Prostate gland (tissue), 2 donors: ENCODE measurements around the gene PLK5. TPM values are rescaled to one million over a fixed set of nuclear protein-coding genes. Genes with fewer than 3 reads are reported as not detected.

ENCODE experiments used
- DNase-seq: peaks from one replicate; pipeline ENCODE4 v3.0.0-alpha.2; 2019; ENCODE audit warnings: low spot score
- H3K27ac ChIP-seq, 2 donors: fragments of 200-600 bp; sonication (generic); 2 replicates each; pipeline ENCODE4 v1.5.1; 2017 to 2019
- H3K27me3 ChIP-seq: fragments of 200-600 bp; sonication (generic); replicated peaks from 2 replicates; pipeline ENCODE4 v1.5.1; 2019; ENCODE audit not compliant: insufficient read depth
- H3K36me3 ChIP-seq, 2 donors: fragments of 200-600 bp; sonication (generic); 1 replicate in 1 of 2; 2 replicates in 1 of 2; pipeline versions ENCODE4 v1.5.1 to v1.8.1; 2017 to 2019
- H3K4me1 ChIP-seq: fragments of 200-600 bp; sonication (generic); replicated peaks from 2 replicates; pipeline ENCODE4 v1.5.1; 2019
- H3K4me3 ChIP-seq, 2 donors: fragments of 200-600 bp; sonication (generic); 2 replicates each; pipeline ENCODE4 v1.5.1; 2017 to 2019
- H3K9me3 ChIP-seq: fragments of 200-600 bp; sonication (generic); 2 replicates; pipeline ENCODE4 v1.5.1; 2017
- POLR2A ChIP-seq: fragments of 450-650 bp; IDR thresholded peaks from one replicate; pipeline ENCODE4 v1.6.1; 2016; ENCODE audit warnings: antibody characterized with exemption, mild to moderate bottlenecking
- POLR2AphosphoS5 ChIP-seq: sonication (generic); formaldehyde crosslinking; IDR thresholded peaks from one replicate; pipeline ENCODE4 v1.6.1; 2017; ENCODE audit warnings: antibody characterized with exemption
- WGBS: methylation state at CpG from one replicate; pipeline ENCODE4 v1.1.5; 2018; 5-methylcytosine and 5-hydroxymethylcytosine counted together
- intact Hi-C: fragments of 100-400 bp; cut with DNase I; formaldehyde crosslinking; loops from one replicate; pipeline ENCODE4 v1.14.2; 2022
- total RNA-seq, 2 donors: library from RNA; depleted of rRNA; stranded (reverse); fragments of >200 nt; gene quantifications; one replicate each; pipeline ENCODE4 v1.1.0, GENCODE V29; 2016
- TF ChIP-seq, protein P1 (sequence below), 4 experiments: fragments of 200-600 bp in 2 of 4; fragments of 450-650 bp in 2 of 4; sonication (generic) in 2 of 4; IDR thresholded peaks; 1 replicate in 3 of 4; 2 replicates in 1 of 4; pipeline ENCODE4 v1.5.1; 2016 to 2019; ENCODE audit warnings: antibody characterized with exemption in 4 of 4, mild to moderate bottlenecking in 2 of 4, moderate library complexity in 2 of 4

The PLK5 gene
- total RNA-seq, 2 donors from 2014 or later: 28.8 TPM; not detected in 1

DNA sequence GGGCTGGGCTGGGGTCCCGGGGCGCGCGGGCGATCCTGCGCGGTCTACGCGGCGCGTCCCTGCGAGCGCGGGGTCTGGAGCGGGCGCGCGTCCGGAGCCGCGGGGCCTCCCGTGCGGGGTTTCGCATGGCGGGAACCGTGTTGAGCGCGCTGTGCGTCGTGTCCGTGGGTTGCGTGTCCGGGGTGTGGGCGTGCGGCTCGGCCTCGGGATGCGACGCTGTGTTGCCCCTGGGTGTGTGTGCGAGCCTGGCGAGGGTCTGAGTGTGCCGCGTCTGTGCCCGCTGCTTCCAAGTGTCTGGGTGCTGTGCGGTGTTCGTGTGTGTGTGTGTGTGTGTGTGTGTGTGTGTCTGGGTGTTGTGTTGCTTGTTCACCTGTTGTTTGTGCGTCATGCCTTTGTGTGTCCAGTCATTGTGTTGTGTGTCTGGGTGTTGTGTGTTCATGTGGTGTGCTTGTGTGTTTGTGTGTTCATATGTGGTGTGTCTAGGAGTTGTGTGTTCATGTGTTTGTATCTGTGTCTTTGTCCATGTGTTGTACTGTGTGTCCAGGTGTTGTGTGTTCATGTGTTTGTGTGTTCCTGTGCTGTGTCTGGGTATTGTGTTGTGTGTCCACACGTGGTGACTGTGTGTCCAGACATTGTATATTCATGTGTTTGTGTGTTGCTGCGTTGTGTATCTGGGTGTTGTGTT, 552 bp downstream of the PLK5 start:
- Histone ChIP-seq H3K27ac (no peak overlapping the region), H3K36me3 (no peaks in the 10 kb centered on the region), H3K4me1 (no peaks in the 10 kb centered on the region), H3K9me3 (no peaks in the 10 kb centered on the region), H3K27me3 (peaks cover 10% of the 10 kb centered on the region), H3K4me3 (peak overlapping the region; percentile 16 to 27)
- 24% methylated on average over 16 of the region's 49 CpGs for WGBS
- no peak for DNase-seq
- TF ChIP-seq POLR2AphosphoS5: no peak
- TF ChIP-seq POLR2A: no peak
- TF ChIP-seq, protein P1, sequence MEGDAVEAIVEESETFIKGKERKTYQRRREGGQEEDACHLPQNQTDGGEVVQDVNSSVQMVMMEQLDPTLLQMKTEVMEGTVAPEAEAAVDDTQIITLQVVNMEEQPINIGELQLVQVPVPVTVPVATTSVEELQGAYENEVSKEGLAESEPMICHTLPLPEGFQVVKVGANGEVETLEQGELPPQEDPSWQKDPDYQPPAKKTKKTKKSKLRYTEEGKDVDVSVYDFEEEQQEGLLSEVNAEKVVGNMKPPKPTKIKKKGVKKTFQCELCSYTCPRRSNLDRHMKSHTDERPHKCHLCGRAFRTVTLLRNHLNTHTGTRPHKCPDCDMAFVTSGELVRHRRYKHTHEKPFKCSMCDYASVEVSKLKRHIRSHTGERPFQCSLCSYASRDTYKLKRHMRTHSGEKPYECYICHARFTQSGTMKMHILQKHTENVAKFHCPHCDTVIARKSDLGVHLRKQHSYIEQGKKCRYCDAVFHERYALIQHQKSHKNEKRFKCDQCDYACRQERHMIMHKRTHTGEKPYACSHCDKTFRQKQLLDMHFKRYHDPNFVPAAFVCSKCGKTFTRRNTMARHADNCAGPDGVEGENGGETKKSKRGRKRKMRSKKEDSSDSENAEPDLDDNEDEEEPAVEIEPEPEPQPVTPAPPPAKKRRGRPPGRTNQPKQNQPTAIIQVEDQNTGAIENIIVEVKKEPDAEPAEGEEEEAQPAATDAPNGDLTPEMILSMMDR (IDR thresholded peaks at IDR 0.05): no peak
- intact Hi-C loops: no loop called here

DNA sequence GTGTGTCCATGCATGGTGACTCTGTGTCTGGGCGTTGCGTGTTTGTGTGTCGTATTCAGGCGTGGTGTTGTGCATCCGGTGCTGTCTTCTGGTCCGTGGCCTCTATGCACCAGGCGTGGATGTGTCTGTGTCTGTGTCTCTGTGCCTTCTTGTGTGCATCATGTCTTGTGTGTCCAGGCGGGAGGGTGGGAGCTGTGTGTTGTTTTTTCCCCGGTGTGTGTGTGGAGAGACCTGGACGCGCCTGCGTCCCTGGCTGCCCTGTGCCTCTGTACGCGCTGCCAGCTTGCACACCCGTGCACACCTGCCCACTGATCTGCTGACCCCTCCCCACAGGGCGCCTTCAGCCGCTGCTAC, 1.1 kb downstream of the PLK5 start:
- no peak overlapping the region for H3K4me3 ChIP-seq
- intact Hi-C loops: no loop called here
- WGBS: 68% methylated on average over 17 of the region's 17 CpGs

DNA sequence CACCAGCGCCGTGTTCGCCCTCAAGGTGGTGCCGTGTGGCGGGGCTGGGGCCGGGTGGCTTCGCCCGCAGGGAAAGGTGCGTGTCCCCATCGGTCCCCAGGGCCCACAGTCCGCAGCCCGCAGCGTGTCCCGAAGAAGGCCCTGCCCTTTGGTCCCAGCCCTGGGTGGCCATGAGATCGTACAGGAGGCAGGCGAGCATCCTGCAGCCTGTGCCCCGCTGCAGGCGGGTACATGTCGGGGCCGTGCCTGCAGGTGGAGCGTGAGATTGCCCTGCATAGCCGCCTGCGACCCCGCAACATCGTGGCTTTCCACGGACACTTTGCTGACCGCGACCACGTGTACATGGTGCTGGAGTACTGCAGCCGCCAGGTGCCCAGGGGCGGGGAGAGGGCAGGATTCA, 1.5 kb downstream of the PLK5 start:
- 58% methylated on average over 27 of the region's 31 CpGs for WGBS
- no peak overlapping the region for H3K4me3 ChIP-seq
- no peaks in the 10 kb centered on the region for H3K9me3 ChIP-seq
- intact Hi-C loops: no loop called here
- H3K27ac ChIP-seq: no peak overlapping the region
- TF ChIP-seq POLR2AphosphoS5 (no peak), POLR2A (no peak)
- TF ChIP-seq, protein P1 (IDR thresholded peaks at IDR 0.05): no peak
- H3K36me3 ChIP-seq: no peaks in the 10 kb centered on the region
- no peaks in the 10 kb centered on the region for H3K4me1 ChIP-seq
- no peak for DNase-seq
- peaks cover 10% of the 10 kb centered on the region for H3K27me3 ChIP-seq

More for the DNA sequence above, 1.1 kb downstream of the PLK5 start:
- H3K36me3 ChIP-seq: no peaks in the 10 kb centered on the region
- no peaks in the 10 kb centered on the region for H3K4me1 ChIP-seq
- TF ChIP-seq POLR2AphosphoS5 (no peak), POLR2A (no peak)
- TF ChIP-seq, protein P1 (IDR thresholded peaks at IDR 0.05): no peak
- peaks cover 10% of the 10 kb centered on the region for H3K27me3 ChIP-seq
- H3K27ac ChIP-seq: no peak overlapping the region
- no peak for DNase-seq
- H3K9me3 ChIP-seq: no peaks in the 10 kb centered on the region

DNA sequence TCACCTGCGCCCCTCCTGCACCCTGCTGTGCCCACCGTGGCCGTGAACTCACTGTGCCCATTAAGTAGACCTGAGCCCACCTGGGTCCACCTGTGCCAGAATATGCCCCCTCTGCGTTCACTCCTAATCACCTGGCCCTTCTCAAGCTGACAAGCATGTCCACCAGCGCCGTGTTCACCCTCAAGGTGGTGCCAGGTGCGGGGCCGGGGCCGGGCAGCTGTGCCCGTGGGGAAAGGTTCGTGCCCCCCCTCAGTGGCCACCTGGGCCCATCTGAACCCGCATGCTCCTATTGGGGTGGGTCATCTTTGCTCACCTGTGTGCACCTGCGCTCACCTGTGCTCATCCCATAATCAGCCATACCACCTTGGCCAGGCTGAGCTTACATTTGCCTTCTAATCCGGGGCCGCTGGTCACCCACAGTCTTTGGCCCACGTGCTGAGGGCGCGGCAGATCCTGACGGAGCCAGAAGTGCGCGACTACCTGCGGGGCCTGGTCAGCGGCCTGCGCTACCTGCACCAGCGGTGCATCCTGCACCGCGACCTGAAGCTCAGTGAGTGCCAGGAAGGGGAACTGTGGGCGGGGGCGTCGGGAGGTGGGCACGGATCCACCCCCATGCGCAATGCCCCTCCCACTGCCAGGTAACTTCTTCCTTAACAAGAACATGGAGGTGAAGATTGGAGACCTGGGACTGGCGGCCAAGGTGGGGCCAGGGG, 2.3 kb downstream of the PLK5 start:
- no peak for DNase-seq
- intact Hi-C loops: no loop called here
- H3K4me1 ChIP-seq: no peaks in the 10 kb centered on the region
- TF ChIP-seq POLR2A: no peak
- TF ChIP-seq, protein P1 (IDR thresholded peaks at IDR 0.05): no peak
- TF ChIP-seq POLR2AphosphoS5: no peak
- no peak overlapping the region for H3K27ac ChIP-seq
- no peaks in the 10 kb centered on the region for H3K9me3 ChIP-seq
- H3K4me3 ChIP-seq: no peak overlapping the region
- whole genome bisulfite sequencing: 88% methylated on average over 27 of the region's 33 CpGs
- no peaks in the 10 kb centered on the region for H3K36me3 ChIP-seq
- H3K27me3 ChIP-seq: peaks cover 10% of the 10 kb centered on the region
